GM23248 (cell line): Measurements from ENCODE around the gene MPHOSPH9.

Experiments used
- EZH2 ChIP-seq: fragments of 200-600 bp; sonication (generic); IDR thresholded peaks from 2 replicates; pipeline ENCODE4 v1.6.1; 2018; ENCODE audit warnings: antibody characterized with exemption, mild to moderate bottlenecking; ENCODE audit not compliant: insufficient read depth, poor library complexity, severe bottlenecking
- EZH2phosphoT487 ChIP-seq: fragments of 200-600 bp; sonication (generic); IDR thresholded peaks from 2 replicates; pipeline ENCODE4 v1.6.1; 2018; ENCODE audit warnings: antibody characterized with exemption, moderate library complexity, mild to moderate bottlenecking, low read depth; ENCODE audit not compliant: insufficient read depth

DNA sequence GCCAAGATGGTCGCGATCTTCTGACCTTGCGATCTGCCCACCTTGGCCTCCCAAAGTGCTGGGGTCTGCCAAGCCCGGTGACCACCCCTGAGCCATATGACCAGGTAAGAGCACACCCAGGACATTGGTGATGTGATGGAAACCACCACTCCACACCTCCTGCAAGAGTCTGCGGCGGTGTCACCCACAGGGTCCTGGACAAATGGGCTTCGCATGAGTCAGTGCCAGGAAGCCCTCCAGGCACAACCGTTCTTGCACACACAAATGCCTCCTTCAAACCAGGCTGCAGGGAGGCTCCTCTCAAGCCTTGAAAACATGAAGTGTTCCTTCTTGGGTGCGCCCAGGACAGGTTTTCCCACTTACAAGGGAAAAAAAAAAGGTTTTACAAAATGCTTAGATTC is 98.7 kb downstream of the MPHOSPH9 start:
- no peak for TF ChIP-seq EZH2phosphoT487
- TF ChIP-seq EZH2, result no peak
